Activated naive CD4-positive, alpha-beta T cell (primary cell): Measurements from ENCODE around the gene SGMS1.
"Not testable (repeated sequence)": the region's sequence is repeated elsewhere in the genome, so short reads cannot be mapped to it uniquely, and the experiment has no call there.

ENCODE experiments used
- DNase-seq, 4 experiments: peaks; one replicate each; lab custom pipeline; 2025; lab: John Stamatoyannopoulos, UW

SGMS1 gene

GRCh38 chr10:50582766-50583762, 40.7 kb downstream of the SGMS1 start:
- DNase-seq, result no peak

DNA sequence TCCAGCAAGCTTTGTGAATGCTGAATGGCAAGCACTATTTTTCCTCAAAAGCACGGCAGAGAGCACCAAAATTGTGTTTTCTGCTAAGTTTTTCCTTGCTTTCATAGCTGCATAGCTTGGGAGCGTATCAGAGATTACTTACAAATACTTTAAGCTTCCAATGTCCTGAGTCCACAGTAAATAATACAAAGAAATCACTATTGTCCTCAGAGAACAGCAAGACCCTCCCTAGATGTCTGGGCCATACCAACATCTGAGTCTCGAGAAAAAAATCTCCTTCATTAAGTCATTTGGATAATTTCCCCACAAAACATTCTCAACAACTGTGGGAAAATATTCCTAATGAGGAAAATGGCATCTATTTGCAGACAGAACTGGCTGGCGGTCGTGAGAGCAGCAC, 41.7 kb downstream of the SGMS1 start:
- no peak for DNase-seq

DNA sequence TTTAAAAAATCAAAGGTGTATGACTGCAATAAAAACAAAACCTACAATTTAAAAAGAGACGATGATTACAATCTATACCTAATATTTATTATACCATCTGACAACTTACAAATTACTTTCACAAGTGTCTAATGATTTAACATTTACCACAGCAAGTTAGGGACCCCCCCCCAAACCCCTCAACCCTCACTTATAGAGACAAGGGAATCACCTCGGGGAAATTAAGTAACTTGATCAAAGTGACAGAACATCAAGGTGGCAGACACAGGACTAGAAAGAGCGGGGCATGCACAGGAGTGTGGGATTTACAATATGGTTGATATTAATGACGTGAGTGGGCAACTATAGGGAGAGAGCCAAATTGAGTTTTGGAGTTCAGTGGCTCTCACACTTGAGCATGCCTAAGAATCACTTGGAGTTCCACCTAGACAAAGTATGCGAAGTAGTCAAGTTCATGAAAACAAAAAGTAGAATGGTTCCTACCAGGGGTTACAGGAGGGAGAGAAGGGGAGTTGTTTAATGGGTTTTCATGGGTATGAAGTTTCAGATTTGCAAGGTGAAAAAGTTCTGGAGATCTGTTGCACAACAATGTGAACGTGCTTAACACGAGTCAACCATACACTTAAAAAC, 43.4 kb downstream of the SGMS1 start:
- DNase-seq, result no peak

DNA sequence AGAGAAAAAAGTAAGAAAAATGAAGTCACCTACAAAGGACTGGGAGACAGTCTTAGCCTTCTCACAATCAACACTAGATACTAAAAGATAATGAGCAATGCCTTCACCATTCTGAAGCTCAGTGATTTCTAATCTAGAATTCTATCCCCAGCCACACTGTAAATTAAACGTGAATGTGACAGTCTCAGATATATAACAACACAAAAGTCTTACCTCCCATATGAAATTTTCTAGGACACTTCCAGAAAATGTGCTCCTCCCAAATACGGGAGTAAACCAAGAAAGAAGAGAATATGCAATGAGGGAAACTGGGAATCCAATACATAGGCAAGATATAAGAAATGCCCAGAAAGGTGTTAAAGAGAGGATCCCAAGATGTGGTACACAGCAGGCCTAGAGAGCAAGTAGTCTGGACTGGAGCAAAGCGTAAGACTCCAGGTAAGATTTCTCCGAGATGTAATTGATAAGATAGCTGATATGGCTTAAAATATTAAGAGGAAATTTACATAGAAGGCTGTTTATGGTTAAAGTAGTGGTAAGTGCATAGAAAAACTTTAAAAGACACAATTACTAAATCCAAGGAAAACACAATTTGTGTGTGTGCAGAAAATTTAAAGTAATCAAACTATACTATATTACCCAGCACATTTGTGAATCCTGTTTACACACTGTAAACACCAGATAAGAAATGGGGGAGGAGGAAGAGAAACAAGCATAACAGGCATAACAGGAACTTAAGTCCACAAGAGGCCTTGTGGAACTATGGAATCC, 44.1 kb downstream of the SGMS1 start:
- no peak for DNase-seq

DNA sequence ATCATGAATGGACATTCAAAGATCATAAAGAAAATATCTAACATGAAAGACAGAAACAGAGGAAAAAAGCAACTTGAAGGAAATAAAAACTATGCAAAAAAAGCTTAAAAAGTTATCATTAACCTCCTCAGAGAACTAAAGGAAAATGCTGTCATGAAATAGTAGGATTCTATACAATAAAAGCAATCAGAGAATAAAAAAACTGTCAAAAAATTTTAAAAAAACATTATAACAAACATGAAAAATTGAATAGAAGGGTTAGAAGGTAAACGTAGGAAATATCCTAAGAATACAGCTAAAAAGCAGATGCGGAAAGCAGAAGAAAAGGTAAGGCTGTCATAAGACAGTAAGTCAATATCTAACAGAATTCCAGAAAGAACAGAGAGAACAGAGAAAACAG, 44.8 kb downstream of the SGMS1 start:
- no peak for DNase-seq

- no peak for DNase-seq
These were observed 45.9 kb downstream of the SGMS1 start for GRCh38 chr10:50577681-50578350.

DNA sequence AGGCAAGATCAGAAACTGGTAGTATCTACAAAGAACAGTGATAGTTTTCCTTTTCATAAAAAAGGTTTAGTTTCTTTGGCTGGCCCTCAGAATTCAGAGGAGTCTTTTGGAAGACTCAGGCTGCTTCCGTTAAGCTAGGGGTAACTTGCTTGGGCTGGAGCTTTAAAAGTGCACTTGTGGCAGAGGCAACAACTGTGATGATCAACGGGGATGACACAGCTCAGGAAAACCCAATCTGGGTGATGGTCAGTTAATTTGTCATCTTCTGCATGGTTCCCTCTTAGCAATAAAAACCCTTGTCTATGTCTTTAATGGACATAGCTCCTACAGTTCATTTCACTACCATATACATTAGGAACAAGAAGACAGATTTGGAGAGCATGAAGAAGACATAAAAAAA, 46.7 kb downstream of the SGMS1 start:
- no peak for DNase-seq

DNA sequence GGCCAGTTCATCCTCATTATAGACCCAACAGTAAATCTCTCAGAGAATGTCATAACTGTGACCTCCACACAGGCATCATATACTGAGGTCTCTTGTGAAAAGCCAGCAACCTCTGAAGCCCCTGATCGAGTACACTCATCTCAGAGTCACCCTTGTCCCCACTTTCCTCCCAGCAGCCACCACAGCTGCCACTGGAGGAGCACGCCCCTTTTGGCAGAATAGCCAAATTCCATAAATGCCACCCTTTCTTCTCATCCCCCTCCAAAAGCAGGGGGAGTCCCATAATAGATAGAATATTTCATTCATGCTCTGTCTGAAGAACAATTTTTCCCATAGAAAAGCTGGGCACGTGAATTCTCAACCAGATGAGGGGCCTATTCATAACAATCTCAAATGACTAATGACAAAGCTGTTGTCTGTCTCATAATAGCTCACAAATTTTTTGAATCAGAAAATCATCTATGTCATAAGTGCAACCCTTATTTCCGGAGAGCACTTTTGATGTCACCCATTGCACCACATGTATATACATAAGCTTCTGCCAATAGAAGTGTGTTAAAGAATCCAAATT, 47.4 kb downstream of the SGMS1 start:
- DNase-seq, result no peak

DNA sequence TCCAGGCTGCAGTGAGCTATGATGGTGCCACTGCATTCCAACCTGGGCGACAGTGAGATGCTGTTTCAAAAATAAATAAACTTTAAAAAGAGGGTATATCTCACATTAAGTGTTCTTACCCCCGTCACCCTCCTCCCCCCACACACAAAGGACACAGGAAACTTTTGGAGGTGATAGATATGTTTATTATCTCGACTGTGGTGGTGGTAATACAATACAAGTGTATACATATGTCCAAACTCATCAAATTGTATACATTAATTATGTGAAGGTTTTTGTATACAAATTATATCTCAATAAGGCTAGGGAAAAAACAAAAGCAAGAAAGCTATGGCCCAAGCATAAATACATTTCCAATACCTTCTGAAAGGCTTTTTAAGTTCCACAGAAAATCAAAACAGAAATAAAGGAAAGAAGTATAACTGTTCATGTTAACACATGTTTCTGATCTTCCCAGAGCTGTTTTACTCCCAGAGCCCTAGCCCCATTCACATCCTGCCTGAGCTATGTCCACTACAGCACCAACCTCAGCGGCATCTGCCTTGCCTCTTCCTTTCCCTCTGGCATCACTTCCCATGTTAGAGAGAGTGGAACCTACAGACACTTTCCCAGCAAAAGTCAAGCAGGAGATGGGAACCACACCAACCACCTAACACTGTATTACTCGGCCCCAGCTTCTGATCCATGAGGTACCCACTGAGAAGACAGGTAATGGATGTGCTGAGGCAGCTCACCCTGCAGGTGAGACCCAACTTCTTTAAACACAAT, 48.1 kb downstream of the SGMS1 start:
- no peak for DNase-seq

GRCh38 chr10:50574931-50575330, 48.8 kb downstream of the SGMS1 start:
- DNase-seq, result no peak

DNA sequence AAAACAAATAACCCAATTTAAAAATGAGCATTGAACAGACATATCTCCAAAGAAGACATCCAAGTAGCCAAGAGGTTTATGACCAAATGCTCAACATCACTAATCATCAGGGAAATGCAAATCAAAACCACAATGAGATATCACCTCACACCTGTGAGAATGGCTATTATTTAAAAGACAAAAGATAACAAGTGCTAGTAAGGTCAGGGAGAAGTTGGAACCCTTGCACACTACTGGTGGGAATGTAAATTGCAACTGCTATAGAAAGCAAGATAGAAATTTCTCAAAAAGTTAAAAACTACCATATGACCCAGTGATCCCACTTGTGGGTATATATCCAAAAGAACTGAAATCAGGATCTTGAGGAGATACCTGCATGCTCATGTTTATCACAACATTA, 49.5 kb downstream of the SGMS1 start:
- no peak for DNase-seq

- no peak for DNase-seq
These were observed 51.7 kb downstream of the SGMS1 start for GRCh38 chr10:50572017-50572491.

DNA sequence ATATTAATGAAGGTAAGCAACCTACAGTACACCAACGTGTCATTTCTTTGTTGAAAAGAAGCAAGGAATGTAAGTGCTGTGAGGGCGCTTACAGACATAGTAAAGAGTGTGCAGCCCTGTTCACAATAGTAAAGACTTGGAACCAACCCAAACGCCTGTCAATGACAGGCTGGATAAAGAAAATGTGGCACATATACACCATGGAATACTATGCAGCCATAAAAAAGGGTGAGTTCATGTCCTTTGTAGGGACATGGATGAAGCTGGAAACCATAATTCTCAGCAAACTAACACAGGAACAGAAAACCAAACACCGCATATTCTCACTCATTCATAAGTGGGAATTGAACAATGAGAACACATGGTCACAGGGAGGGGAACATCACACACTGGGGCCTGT, 55.0 kb downstream of the SGMS1 start:
- not testable (repeated sequence) for DNase-seq

- no peak for DNase-seq
These were observed 56.4 kb downstream of the SGMS1 start for GRCh38 chr10:50567384-50567783.

GRCh38 chr10:50566150-50566549, 57.6 kb downstream of the SGMS1 start:
- DNase-seq, result no peak

GRCh38 chr10:50565301-50566083, 58.3 kb downstream of the SGMS1 start:
- DNase-seq, result no peak

GRCh38 chr10:50563906-50564305, 59.9 kb downstream of the SGMS1 start:
- DNase-seq, result no peak

DNA sequence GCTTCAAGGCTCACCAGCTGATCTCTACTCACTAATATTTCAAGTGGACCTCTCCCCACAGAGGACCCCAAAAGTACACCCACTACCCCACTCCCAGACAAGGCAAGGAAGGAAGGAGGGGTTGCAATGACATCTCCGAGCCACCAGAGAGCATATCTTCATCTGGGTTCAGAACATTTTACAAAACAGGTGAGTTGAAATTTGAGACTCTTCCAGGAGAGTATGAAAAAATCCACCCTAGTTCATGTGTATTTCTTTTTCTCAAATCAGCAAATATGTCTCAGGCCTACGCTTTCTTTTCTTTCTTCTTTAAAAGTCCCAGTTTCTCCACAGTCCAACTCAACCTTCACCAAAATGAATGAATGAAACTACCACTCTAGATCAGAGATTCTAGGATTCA, 61.9 kb downstream of the SGMS1 start:
- no peak for DNase-seq

- DNase-seq, result no peak
These were observed 62.5 kb downstream of the SGMS1 start for GRCh38 chr10:50561266-50561665.

DNA sequence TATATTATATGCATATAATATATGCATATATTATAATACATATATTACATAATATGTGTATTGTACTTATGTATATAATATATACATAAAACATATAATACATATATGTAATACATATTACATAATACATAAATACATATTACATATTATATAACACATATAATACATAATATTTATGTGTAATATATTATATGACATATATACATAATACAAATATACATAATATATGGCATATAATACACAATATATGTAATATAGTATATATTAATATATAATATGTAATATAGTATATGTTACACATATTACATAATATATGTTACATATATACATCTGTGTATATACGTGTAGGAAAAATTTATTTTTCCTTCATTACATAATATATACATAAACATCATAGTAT, 63.4 kb downstream of the SGMS1 start:
- DNase-seq, result no peak
